SK-N-SH treated with all-trans-retinoic acid at 6 μM for 48 hours (cell line): Measurements from ENCODE around the gene ATP13A5.

Experiments
- ARNTL ChIP-seq: fragments of 450-650 bp; formaldehyde crosslinking; IDR thresholded peaks from 2 replicates; pipeline ENCODE4 v1.5.0; 2020; ENCODE audit warnings: low read depth, mild to moderate bottlenecking, moderate library complexity, borderline replicate concordance
- BACH2 ChIP-seq: fragments of 250-450 bp; sonication (Bioruptor Pico); IDR thresholded peaks from 2 replicates; pipeline ENCODE4 v1.9.0; 2021; ENCODE audit warnings: mild to moderate bottlenecking, borderline replicate concordance
- ESRRG ChIP-seq: fragments of 250-450 bp; sonication (Bioruptor Pico); IDR thresholded peaks from 2 replicates; pipeline ENCODE4 v1.6.1; 2021; ENCODE audit warnings: mild to moderate bottlenecking
- GLIS3 ChIP-seq: fragments of 250-450 bp; sonication (Bioruptor Pico); IDR thresholded peaks from 2 replicates; pipeline ENCODE4 v1.5.0; 2020; ENCODE audit warnings: mild to moderate bottlenecking, moderate library complexity
- SNAI2 ChIP-seq: fragments of 250-450 bp; sonication (Bioruptor Pico); IDR thresholded peaks from 2 replicates; pipeline ENCODE4 v1.5.0; 2020; ENCODE audit warnings: mild to moderate bottlenecking, moderate library complexity
- TCF4 ChIP-seq: fragments of 250-450 bp; sonication (Bioruptor Pico); IDR thresholded peaks from 2 replicates; pipeline ENCODE4 v1.8.0; 2021; ENCODE audit warnings: mild to moderate bottlenecking, moderate library complexity, borderline replicate concordance
- ZC3H10 ChIP-seq: fragments of 250-450 bp; sonication (Bioruptor Pico); IDR thresholded peaks from 2 replicates; pipeline ENCODE4 v1.5.1; 2021; ENCODE audit warnings: mild to moderate bottlenecking, moderate library complexity
- ZFP3 ChIP-seq: fragments of 250-450 bp; sonication (Bioruptor Pico); IDR thresholded peaks from 2 replicates; pipeline ENCODE4 v1.5.0; 2020; ENCODE audit warnings: mild to moderate bottlenecking, moderate library complexity
- ZNF565 ChIP-seq: fragments of 450-650 bp; formaldehyde crosslinking; conservative IDR thresholded peaks from 2 replicates; pipeline ENCODE4 v1.5.0; 2020; ENCODE audit warnings: low read depth, mild to moderate bottlenecking, moderate library complexity
- ZNF70 ChIP-seq: fragments of 450-650 bp; formaldehyde crosslinking; IDR thresholded peaks from 2 replicates; pipeline ENCODE4 v1.5.0; 2020; ENCODE audit warnings: mild to moderate bottlenecking, moderate library complexity
- ZNF8 ChIP-seq: fragments of 450-650 bp; formaldehyde crosslinking; IDR thresholded peaks from 2 replicates; pipeline ENCODE4 v1.5.0; 2020; ENCODE audit warnings: mild to moderate bottlenecking, moderate library complexity
- TF ChIP-seq, protein P1 (sequence below): fragments of 250-450 bp; sonication (Bioruptor Pico); IDR thresholded peaks from 2 replicates; pipeline ENCODE4 v1.5.1; 2020; ENCODE audit warnings: low read depth, mild to moderate bottlenecking, moderate library complexity
- TF ChIP-seq, protein P2 (sequence below): fragments of 250-450 bp; sonication (Bioruptor Pico); IDR thresholded peaks from 2 replicates; pipeline ENCODE4 v1.8.0; 2020; ENCODE audit warnings: mild to moderate bottlenecking, moderate library complexity, borderline replicate concordance
- TF ChIP-seq, protein P3 (sequence below): fragments of 250-450 bp; sonication (Bioruptor Pico); IDR thresholded peaks from 2 replicates; pipeline ENCODE4 v1.5.0; 2020; ENCODE audit warnings: mild to moderate bottlenecking, moderate library complexity

DNA sequence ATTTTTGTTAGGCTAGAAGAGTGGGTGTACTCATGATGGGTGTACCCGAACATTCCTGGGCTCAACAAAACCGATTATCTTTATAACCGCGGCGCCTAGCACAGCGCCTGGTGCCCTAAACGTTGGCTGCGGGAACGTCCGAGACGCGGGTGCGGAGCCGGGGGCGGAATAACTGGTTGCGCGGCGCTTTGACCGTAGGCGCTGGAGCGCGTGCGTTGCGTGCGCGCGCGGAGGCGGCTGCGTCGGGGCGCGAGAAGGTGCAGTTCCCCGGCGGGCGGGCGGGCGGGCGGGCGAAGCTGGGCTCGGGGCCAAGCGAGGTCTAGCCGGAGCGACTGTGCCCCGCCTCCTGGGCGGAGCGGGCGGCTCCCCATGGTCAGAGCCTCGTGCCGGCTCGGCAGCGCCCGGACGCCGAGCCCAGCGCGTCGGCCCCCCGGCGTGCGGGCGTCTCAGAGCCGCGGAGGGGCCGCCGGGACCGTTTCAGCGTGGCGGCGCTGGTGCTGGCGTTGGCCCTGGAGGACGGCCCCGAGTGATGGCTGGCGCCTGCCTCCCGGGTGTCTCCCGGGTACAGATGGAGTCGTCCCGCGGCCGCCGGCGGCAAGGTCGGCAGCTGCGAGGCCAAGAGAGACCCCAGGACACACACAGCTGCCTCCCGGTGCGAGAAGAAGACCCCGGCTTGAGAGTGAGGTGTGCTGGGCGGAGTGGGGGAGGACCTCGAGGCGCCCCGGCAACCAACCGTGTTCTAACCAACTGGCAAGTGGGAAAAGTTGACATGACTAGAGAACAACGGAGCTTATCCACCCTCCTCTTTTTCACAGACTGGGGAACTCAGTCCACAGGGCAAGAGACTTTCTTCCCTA lies 137.5 kb downstream of the ATP13A5 start, which contains the start of gene PLAAT1:
- TF ChIP-seq, protein P1, sequence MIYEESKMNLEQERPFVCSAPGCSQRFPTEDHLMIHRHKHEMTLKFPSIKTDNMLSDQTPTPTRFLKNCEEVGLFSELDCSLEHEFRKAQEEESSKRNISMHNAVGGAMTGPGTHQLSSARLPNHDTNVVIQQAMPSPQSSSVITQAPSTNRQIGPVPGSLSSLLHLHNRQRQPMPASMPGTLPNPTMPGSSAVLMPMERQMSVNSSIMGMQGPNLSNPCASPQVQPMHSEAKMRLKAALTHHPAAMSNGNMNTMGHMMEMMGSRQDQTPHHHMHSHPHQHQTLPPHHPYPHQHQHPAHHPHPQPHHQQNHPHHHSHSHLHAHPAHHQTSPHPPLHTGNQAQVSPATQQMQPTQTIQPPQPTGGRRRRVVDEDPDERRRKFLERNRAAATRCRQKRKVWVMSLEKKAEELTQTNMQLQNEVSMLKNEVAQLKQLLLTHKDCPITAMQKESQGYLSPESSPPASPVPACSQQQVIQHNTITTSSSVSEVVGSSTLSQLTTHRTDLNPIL (CRISPR knock-in tag), result no peak
- TF ChIP-seq TCF4, result no peak
- TF ChIP-seq, protein P2, sequence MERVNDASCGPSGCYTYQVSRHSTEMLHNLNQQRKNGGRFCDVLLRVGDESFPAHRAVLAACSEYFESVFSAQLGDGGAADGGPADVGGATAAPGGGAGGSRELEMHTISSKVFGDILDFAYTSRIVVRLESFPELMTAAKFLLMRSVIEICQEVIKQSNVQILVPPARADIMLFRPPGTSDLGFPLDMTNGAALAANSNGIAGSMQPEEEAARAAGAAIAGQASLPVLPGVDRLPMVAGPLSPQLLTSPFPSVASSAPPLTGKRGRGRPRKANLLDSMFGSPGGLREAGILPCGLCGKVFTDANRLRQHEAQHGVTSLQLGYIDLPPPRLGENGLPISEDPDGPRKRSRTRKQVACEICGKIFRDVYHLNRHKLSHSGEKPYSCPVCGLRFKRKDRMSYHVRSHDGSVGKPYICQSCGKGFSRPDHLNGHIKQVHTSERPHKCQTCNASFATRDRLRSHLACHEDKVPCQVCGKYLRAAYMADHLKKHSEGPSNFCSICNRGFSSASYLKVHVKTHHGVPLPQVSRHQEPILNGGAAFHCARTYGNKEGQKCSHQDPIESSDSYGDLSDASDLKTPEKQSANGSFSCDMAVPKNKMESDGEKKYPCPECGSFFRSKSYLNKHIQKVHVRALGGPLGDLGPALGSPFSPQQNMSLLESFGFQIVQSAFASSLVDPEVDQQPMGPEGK (CRISPR knock-in tag), result no peak
- TF ChIP-seq ESRRG (CRISPR knock-in tag), result no peak
- no peak for TF ChIP-seq ZC3H10 (CRISPR knock-in tag)
- no peak for TF ChIP-seq ZNF565 (CRISPR knock-in tag)
- no peak for TF ChIP-seq BACH2 (CRISPR knock-in tag)
- no peak for TF ChIP-seq ARNTL (CRISPR knock-in tag)
- TF ChIP-seq, protein P3, sequence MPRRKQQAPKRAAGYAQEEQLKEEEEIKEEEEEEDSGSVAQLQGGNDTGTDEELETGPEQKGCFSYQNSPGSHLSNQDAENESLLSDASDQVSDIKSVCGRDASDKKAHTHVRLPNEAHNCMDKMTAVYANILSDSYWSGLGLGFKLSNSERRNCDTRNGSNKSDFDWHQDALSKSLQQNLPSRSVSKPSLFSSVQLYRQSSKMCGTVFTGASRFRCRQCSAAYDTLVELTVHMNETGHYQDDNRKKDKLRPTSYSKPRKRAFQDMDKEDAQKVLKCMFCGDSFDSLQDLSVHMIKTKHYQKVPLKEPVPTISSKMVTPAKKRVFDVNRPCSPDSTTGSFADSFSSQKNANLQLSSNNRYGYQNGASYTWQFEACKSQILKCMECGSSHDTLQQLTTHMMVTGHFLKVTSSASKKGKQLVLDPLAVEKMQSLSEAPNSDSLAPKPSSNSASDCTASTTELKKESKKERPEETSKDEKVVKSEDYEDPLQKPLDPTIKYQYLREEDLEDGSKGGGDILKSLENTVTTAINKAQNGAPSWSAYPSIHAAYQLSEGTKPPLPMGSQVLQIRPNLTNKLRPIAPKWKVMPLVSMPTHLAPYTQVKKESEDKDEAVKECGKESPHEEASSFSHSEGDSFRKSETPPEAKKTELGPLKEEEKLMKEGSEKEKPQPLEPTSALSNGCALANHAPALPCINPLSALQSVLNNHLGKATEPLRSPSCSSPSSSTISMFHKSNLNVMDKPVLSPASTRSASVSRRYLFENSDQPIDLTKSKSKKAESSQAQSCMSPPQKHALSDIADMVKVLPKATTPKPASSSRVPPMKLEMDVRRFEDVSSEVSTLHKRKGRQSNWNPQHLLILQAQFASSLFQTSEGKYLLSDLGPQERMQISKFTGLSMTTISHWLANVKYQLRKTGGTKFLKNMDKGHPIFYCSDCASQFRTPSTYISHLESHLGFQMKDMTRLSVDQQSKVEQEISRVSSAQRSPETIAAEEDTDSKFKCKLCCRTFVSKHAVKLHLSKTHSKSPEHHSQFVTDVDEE (CRISPR knock-in tag), result no peak
- TF ChIP-seq ZNF70 (CRISPR knock-in tag), result no peak
- TF ChIP-seq GLIS3 (CRISPR knock-in tag), result no peak
- no peak for TF ChIP-seq ZFP3
- no peak for TF ChIP-seq SNAI2 (CRISPR knock-in tag)
- TF ChIP-seq ZNF8 (CRISPR knock-in tag), result no peak
